Measurements from ENCODE around the gene CHCHD6.

Gene CHCHD6

GRCh38 chr3:126866175-126866759 lies 162.2 kb downstream of the CHCHD6 start:
- no peak for TF ChIP-seq CTCF (IDR thresholded peaks at IDR 0.05)
- no peaks in the 10 kb centered on the region for H3K27me3 Mint-ChIP-seq (ENCODE audit: low read depth, poor library complexity)
- H3K9me3 Mint-ChIP-seq = peaks cover 8% of the 10 kb centered on the region
- no peak overlapping the region for H3K27ac Mint-ChIP-seq
- no peak overlapping the region for H3K4me3 Mint-ChIP-seq
- peaks cover 16% of the 10 kb centered on the region for H3K36me3 Mint-ChIP-seq (ENCODE audit: low read depth)
- peaks cover 6% of the 10 kb centered on the region for H3K4me1 Mint-ChIP-seq
- DNase-seq = no peak

- DNase-seq = no peak
- no peaks in the 10 kb centered on the region for H3K27me3 Mint-ChIP-seq (ENCODE audit: low read depth, poor library complexity)
- no peak overlapping the region for H3K4me3 Mint-ChIP-seq
- H3K27ac Mint-ChIP-seq = no peak overlapping the region
- peaks cover 6% of the 10 kb centered on the region for H3K4me1 Mint-ChIP-seq
- H3K36me3 Mint-ChIP-seq (ENCODE audit: low read depth) = peaks cover 16% of the 10 kb centered on the region
- TF ChIP-seq CTCF (IDR thresholded peaks at IDR 0.05) = no peak
- H3K9me3 Mint-ChIP-seq = peaks cover 8% of the 10 kb centered on the region
Observed at GRCh38 chr3:126867190-126867862, 163.3 kb downstream of the CHCHD6 start.

- no peak for DNase-seq
- no peak for TF ChIP-seq CTCF (IDR thresholded peaks at IDR 0.05)
- H3K27ac Mint-ChIP-seq = no peak overlapping the region
- peaks cover 16% of the 10 kb centered on the region for H3K36me3 Mint-ChIP-seq (ENCODE audit: low read depth)
- H3K4me1 Mint-ChIP-seq = peaks cover 9% of the 10 kb centered on the region
- H3K9me3 Mint-ChIP-seq = peaks cover 8% of the 10 kb centered on the region
- no peaks in the 10 kb centered on the region for H3K27me3 Mint-ChIP-seq (ENCODE audit: low read depth, poor library complexity)
- no peak overlapping the region for H3K4me3 Mint-ChIP-seq
Observed at GRCh38 chr3:126867863-126868200, 163.8 kb downstream of the CHCHD6 start.

- TF ChIP-seq CTCF (IDR thresholded peaks at IDR 0.05) = no peak
- peaks cover 3% of the 10 kb centered on the region for H3K27me3 Mint-ChIP-seq (ENCODE audit: low read depth, poor library complexity)
Observed at GRCh38 chr3:126870608-126871210, 166.7 kb downstream of the CHCHD6 start.

DNA sequence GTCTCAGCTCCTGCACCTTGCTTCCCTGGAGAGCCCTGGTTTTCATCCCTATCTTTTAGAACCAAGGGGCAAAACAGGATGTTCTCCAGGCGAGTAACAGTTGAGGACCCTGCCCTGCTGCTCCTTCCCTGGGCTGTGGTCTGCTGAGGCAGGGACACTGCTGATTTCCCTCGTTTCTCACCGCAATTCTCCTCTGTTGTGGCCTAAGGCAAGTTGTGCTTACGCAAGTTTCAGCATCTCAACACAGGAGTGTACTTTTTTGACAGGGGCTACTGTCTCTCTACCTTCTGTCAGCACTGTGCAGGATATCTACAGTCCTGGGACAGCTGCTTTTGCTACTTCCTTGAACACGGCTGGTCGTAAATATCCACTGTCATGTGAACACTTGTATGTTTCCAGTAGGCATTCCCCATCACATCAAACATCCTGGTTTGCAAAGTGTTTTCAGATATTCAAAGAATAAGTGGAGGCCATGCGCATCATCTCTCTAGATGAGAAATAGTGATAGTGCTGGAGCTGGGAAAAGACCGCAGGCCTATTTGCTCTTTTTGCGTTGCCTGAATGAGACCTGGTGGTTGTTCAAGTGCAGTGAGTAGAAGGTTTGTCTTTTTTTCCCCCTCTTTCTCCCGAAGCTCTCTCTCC lies 168.8 kb downstream of the CHCHD6 start:
- Mint-ChIP-seq H3K4me1 (peaks cover 10% of the 10 kb centered on the region), H3K27me3 (ENCODE audit: low read depth, poor library complexity) (peaks cover 3% of the 10 kb centered on the region), H3K9me3 (no peaks in the 10 kb centered on the region), H3K36me3 (ENCODE audit: low read depth) (no peaks in the 10 kb centered on the region), H3K27ac (no peak overlapping the region), H3K4me3 (no peak overlapping the region)
- DNase-seq = no peak
- no peak for TF ChIP-seq CTCF (IDR thresholded peaks at IDR 0.05)

More at GRCh38 chr3:126870608-126871210, 166.7 kb downstream of the CHCHD6 start:
- DNase-seq = no peak
- peak overlapping the region; percentile 13 for H3K27ac Mint-ChIP-seq
- H3K36me3 Mint-ChIP-seq (ENCODE audit: low read depth) = peaks cover 4% of the 10 kb centered on the region
- no peak overlapping the region for H3K4me3 Mint-ChIP-seq
- H3K9me3 Mint-ChIP-seq = peaks cover under 1% of the 10 kb centered on the region
- peaks cover 10% of the 10 kb centered on the region for H3K4me1 Mint-ChIP-seq

All from nephron progenitor cell (in vitro differentiated cells).